GM18861 (cell line): ENCODE data around the gene RPS6KA2.

Experiments
- ATAC-seq: cut with Tn5 transposase; IDR thresholded peaks from one replicate; pipeline ENCODE4 v1.9.1; 2021; ENCODE audit not compliant: unreplicated experiment

Gene RPS6KA2

GRCh38 chr6:166492092-166492741, 134.8 kb downstream of the RPS6KA2 start:
- ATAC-seq, result no peak

- ATAC-seq, result no peak
Measured at GRCh38 chr6:166490671-166491500, 136.2 kb downstream of the RPS6KA2 start.

GRCh38 chr6:166489301-166490155, 137.5 kb downstream of the RPS6KA2 start:
- ATAC-seq, result no peak

GRCh38 chr6:166488701-166489100, 138.3 kb downstream of the RPS6KA2 start:
- no peak for ATAC-seq

- ATAC-seq, result peak; percentile 73
Measured at GRCh38 chr6:166488076-166488685, 138.9 kb downstream of the RPS6KA2 start.

GRCh38 chr6:166487148-166487547, 139.9 kb downstream of the RPS6KA2 start:
- no peak for ATAC-seq

- no peak for ATAC-seq
Measured at GRCh38 chr6:166486536-166486880, 140.5 kb downstream of the RPS6KA2 start.

GRCh38 chr6:166485651-166486535, 141.2 kb downstream of the RPS6KA2 start:
- ATAC-seq, result no peak

- ATAC-seq, result no peak
Measured at GRCh38 chr6:166484863-166485262, 142.2 kb downstream of the RPS6KA2 start.

GRCh38 chr6:166483573-166484250, 143.3 kb downstream of the RPS6KA2 start:
- no peak for ATAC-seq

GRCh38 chr6:166483026-166483425, 144.0 kb downstream of the RPS6KA2 start:
- ATAC-seq, result no peak

GRCh38 chr6:166478782-166479592, 148.1 kb downstream of the RPS6KA2 start:
- ATAC-seq, result no peak

GRCh38 chr6:166477647-166478365, 149.2 kb downstream of the RPS6KA2 start:
- no peak for ATAC-seq

GRCh38 chr6:166476634-166477215, 150.3 kb downstream of the RPS6KA2 start:
- ATAC-seq, result no peak

- ATAC-seq, result no peak
Measured at GRCh38 chr6:166476061-166476591, 150.9 kb downstream of the RPS6KA2 start.

- no peak for ATAC-seq
Measured at GRCh38 chr6:166474721-166475565, 152.1 kb downstream of the RPS6KA2 start.
